Amniotic stem cell (primary cell): ENCODE results near the gene APLP2.
"Not testable (repeated sequence)": the region's sequence is repeated elsewhere in the genome, so short reads cannot be mapped to it uniquely, and the experiment has no call there.

Experiments
- DNase-seq: peaks from one replicate; lab custom pipeline; 2025; lab: John Stamatoyannopoulos, UW

The APLP2 gene

GRCh38 chr11:130069659-130070108 lies at the start of gene APLP2:
TSS of gene APLP2 (plus strand) at chr11:130069894. CDS start at chr11:130069978, 84 bp downstream.
- DNase-seq: peak; percentile 98

- DNase-seq: no peak
These were observed 49.4 kb upstream of the APLP2 start for GRCh38 chr11:130020323-130020722.

DNA sequence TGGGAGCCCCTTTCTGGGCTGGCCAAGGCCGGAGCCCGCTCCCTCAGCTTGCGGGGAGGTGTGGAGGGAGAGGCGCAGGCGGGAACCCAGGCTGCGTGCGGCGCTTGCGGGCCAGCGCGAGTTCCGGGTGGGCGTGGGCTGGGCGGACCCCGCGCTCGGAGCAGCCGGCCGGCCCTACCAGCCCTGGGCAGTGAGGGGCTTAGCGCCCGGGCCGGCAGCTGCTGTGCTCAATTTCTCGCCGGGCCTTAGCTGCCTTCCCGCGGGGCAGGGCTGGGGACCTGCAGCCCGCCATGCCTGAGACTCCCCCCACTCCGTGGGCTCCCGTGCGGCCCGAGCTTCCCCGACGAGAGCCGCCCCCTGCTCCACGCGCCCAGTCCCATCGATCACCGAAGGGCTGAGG lies 48.1 kb upstream of the APLP2 start:
- DNase-seq: not testable (repeated sequence)

DNA sequence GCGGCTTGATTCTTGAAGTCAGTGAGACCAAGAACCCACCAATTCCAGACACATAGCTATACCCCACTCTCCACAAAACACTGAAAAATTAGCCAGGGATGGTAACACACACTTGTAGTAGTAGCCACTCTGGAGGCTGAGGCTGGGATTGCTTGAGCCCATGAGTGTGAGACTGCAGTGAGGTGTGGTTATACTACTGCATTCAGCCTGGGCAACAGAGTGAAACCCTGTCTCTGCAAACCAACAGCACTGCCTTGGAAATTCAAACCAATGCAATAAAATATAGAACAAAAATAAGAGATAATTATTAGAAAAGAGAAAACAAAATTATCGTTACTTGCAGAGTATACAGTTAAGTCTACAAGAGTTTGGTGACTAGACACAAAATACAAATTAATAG lies 46.9 kb upstream of the APLP2 start:
- DNase-seq: no peak

GRCh38 chr11:130023204-130023603 lies 46.5 kb upstream of the APLP2 start:
- no peak for DNase-seq

DNA sequence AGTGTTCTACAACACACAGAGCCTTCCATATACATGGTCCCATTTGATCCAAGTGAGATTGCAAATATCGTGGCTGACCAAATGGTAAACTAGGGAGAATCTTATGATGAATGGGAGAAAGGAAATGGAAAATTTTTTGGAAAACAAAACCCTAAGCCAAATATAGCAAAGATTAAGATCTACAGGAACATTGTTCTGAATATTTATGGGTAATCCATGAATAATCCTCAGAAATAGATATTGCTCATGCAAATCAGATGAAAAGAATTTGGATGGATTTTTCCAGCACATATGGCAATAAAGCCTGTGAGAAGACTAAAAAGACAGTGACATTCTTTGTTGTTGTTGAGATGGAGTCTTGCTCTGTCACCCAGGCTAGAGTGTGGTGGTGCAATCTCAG lies 45.3 kb upstream of the APLP2 start:
- no peak for DNase-seq

DNA sequence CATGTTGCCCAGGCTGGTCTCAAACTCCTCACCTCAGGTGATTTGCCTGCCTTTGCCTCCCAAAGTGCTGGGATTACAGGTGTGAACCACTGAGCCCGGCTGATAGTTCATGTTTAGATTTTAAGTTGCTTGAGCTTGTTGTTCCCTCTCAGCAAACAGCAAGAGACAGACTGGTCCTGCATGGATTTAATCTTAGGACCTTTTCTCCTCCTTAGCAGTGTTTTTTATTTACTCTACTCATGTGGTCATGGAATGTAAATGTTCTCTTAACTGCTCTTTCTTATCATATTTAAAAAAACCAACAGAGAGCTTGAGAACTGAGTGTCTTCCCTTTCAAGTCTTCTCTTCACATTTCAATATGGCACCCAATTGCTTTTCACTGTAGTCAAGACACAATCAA lies 44.3 kb upstream of the APLP2 start:
- no peak for DNase-seq

DNA sequence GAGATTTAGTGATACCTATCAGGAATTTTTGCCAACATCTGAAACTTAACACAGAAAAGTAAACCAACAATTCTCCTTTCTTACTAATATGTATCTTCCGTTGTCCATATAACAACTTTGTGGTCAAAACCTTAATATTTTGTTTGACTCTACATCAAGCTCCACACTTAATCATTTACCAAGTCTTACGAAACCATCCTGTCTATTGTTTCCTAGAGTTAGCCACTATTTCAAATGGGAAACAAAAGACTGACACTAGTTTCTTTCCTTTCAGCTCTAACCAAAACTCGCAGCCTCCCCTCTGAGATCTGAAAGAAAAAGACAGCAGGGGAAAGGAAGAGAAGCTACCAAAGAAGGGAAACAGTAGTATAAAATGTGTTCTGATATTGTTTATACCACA lies 40.6 kb upstream of the APLP2 start:
- DNase-seq: no peak

- DNase-seq: no peak
These were observed 38.6 kb upstream of the APLP2 start for GRCh38 chr11:130031056-130031455.

GRCh38 chr11:130031945-130032344 lies 37.7 kb upstream of the APLP2 start:
- no peak for DNase-seq

DNA sequence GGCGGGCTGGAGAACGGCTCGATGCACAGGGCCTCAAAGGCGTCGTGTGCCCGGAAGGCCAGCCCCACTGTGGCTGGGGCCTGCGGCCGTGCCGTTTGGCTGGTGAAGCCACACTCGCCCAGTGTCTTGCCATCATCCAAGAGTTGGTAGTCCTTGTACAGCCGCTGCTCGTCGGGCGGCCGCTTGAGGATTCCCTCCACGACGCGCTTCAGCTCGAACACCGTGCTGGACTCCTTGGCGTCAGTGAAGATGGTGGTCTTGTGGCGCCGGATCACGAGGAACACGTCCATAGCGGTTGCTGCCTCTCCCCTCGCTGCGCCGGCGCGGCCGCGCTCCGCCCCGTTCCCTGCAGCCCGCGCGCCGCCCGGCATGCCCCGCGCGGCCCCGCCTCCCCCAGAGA lies 36.8 kb upstream of the APLP2 start:
- no peak for DNase-seq

DNA sequence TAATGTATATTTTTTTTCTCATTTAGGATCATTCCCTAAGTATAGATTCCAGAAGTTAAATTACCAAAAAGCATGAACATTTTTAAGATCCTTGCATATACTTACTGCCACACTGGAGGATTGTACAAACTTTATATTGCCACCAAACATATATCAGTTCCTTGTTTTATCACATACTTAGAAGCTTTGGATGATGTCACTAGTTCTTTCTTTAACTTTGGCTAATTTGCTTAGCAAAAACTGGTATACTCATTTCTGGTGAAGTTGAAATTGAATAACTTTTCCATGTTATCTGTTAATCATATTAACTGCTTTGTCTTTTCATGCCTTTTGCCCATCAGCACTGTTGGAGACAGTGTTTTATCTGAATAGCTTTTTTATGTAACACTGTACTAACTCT lies 35.5 kb upstream of the APLP2 start:
- DNase-seq: no peak

DNA sequence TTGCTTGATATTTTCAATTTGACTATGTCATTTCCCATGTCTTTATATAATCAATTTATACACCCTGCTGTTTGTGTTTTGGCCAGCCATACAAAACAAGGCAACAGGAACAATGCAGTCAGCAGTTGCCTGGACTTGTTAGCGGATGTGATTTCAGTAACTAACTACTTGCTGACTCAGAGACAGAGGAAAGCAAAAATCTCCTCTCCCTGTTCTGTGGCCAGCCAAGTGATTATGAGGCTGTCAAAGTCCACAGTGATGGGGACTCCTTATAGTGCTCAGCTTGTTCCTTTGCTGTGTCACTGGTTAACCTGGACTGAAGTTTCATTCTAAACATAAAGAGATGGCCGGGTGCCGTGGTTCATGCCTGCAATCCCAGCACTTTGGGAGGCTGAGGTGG lies 32.6 kb upstream of the APLP2 start:
- no peak for DNase-seq

GRCh38 chr11:130037881-130038585 lies 31.7 kb upstream of the APLP2 start:
- no peak for DNase-seq

DNA sequence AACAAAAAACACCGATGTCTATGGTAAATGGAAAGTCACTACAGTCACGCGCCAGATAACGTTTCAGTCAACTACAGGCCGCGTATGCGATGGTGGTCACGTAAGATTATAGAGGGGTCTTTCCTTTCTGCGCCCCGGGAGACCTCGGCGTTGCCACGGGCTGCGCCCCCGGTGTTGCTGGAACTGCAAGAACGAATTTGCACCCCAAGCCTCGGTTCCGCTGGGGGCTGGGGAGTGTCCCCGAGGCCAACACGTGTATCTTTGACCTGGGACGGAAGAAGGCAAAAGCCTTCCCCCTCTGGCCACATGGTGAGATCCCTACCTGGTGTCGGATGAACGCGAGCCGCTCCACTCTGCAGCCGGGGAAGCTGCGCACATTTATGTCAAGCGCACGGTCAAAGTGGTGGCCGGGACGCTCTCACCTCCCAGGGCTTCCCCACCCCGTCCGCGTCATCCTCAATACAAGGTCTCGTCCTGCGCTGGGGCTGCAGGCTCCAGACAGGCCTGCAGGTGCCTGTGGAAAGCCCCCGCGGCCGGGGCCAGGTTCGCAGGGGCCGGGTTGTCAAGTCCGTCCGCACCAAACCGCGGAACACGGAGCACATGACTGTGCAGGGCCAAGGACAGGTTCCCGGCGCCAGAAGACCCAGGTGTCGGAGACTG lies 29.3 kb upstream of the APLP2 start:
- no peak for DNase-seq

- DNase-seq: peak; percentile 12
These were observed 27.6 kb upstream of the APLP2 start for GRCh38 chr11:130042093-130042591.

DNA sequence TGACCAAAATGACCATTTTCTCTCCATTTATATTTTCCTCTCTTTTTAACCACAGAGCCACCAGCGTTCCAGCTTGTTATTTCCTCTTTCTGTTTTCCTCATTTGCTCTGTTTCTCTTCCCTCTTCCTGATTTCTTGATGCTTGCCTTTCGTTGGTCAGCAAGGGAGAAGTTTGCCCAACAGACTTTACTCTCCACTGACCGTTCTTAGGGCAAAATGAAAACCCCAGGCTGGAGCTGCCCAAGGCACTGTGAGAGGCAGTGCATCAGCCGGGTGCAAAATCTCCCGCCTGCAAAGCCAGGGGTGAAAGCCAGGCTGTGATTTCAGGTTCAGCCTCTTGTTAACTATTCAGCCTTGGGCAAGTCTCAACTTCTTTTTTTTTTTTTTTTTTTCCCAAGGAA lies 26.1 kb upstream of the APLP2 start:
- DNase-seq: no peak

GRCh38 chr11:130047141-130047540 lies 22.6 kb upstream of the APLP2 start:
- no peak for DNase-seq

DNA sequence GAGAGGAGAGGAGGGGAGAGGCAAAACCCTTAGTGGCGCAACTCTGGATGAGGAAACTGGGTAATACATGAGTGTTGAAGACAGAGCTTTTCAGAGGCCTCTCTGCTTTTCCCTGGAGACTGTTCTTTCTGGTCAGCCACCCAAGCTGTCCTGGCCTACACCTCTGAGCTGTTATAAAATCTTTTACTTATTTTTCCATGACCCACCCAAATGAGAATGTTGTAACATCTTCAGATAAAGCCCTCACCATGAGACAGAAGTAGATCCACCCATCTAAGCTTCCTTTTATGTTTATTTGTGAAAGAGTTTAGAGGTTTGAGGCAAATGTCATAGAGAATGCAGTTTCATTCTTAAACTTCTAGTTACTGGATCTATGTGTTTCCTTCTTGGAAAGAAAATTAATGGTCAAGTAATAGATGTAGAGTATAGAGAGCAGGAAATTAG lies 20.3 kb upstream of the APLP2 start:
- no peak for DNase-seq

GRCh38 chr11:130050257-130050656 lies 19.4 kb upstream of the APLP2 start:
- no peak for DNase-seq

GRCh38 chr11:130051082-130051481 lies 18.6 kb upstream of the APLP2 start:
- no peak for DNase-seq

GRCh38 chr11:130052567-130052966 lies 17.1 kb upstream of the APLP2 start:
- DNase-seq: no peak

- DNase-seq: no peak
These were observed 14.7 kb upstream of the APLP2 start for GRCh38 chr11:130054966-130055365.

- DNase-seq: no peak
These were observed 14.1 kb upstream of the APLP2 start for GRCh38 chr11:130055617-130056016.
